Osteoblast (primary cell): ENCODE results near the gene KCNK4. TPM values are rescaled to one million over a fixed set of nuclear protein-coding genes. Genes with fewer than 3 reads are reported as not detected.
A peak's percentile ranks its signal among the peaks of the same experiment; 100 is the strongest.

Source experiments
- DNase-seq: peaks from one replicate; pipeline ENCODE4 v3.0.0; 2011; ENCODE audit warnings: low spot score, mixed read lengths; ENCODE audit not compliant: insufficient read length; ENCODE audit errors: missing footprints
- H2AFZ ChIP-seq: 2 replicates; pipeline ENCODE4 v1.6.0; 2011; ENCODE audit warnings: mild to moderate bottlenecking, low read length
- H3K27ac ChIP-seq: 2 replicates; pipeline ENCODE4 v1.5.1; 2011; ENCODE audit warnings: mild to moderate bottlenecking, low read depth, low read length, moderate library complexity
- H3K27me3 ChIP-seq: 2 replicates; pipeline ENCODE4 v1.6.0; 2012; ENCODE audit warnings: mild to moderate bottlenecking, control low read depth, inconsistent platforms, low read length, moderate library complexity; ENCODE audit not compliant: insufficient read depth
- H3K36me3 ChIP-seq: 2 replicates; pipeline ENCODE4 v1.5.1; 2011; ENCODE audit warnings: mild to moderate bottlenecking, low read length, control low read depth, moderate library complexity; ENCODE audit not compliant: insufficient read depth
- H3K4me1 ChIP-seq: 2 replicates; pipeline ENCODE4 v1.5.1; 2011; ENCODE audit warnings: mild to moderate bottlenecking, low read length, control low read depth, moderate library complexity; ENCODE audit not compliant: insufficient read depth
- H3K4me2 ChIP-seq: 2 replicates; pipeline ENCODE4 v1.6.0; 2011; ENCODE audit warnings: mild to moderate bottlenecking, low read length; ENCODE audit not compliant: insufficient read depth
- H3K4me3 ChIP-seq: fragments of 200-600 bp; sonication (generic); 3 replicates; pipeline ENCODE4 v1.5.1; 2012; ENCODE audit warnings: mild to moderate bottlenecking, low read length, inconsistent platforms; ENCODE audit not compliant: insufficient read depth
- H3K79me2 ChIP-seq: 2 replicates; pipeline ENCODE4 v1.6.0; 2012; ENCODE audit warnings: mild to moderate bottlenecking, low read length, control low read depth, inconsistent platforms; ENCODE audit not compliant: insufficient read depth
- H3K9me3 ChIP-seq: 2 replicates; pipeline ENCODE4 v1.5.1; 2011; ENCODE audit warnings: low read depth, low read length, control low read depth
- H4K20me1 ChIP-seq: 2 replicates; pipeline ENCODE4 v1.6.0; 2012; ENCODE audit warnings: mild to moderate bottlenecking, low read length, control low read depth; ENCODE audit not compliant: insufficient read depth
- CTCF ChIP-seq: IDR thresholded peaks from 2 replicates; pipeline ENCODE4 v1.5.1; 2011; ENCODE audit warnings: mild to moderate bottlenecking, low read depth, low read length, moderate library complexity; ENCODE audit errors: extremely low read depth
- total RNA-seq: library from RNA; depleted of rRNA; stranded (reverse); fragments of >200 nt; gene quantifications from 2 replicates; pipeline ENCODE4 v1.2.3, GENCODE V29; 2012

Gene KCNK4
- total RNA-seq, 1 donor: 0.36 TPM

- peak; percentile 60 for DNase-seq
- Histone ChIP-seq H3K4me2 (no peak overlapping the region), H4K20me1 (no peaks in the 10 kb centered on the region), H3K27me3 (no peaks in the 10 kb centered on the region), H2AFZ (no peak overlapping the region), H3K4me3 (no peak overlapping the region), H3K79me2 (no peaks in the 10 kb centered on the region), H3K36me3 (peaks cover 50% of the 10 kb centered on the region), H3K4me1 (peaks cover 7% of the 10 kb centered on the region), H3K27ac (peak overlapping the region; percentile 66), H3K9me3 (no peaks in the 10 kb centered on the region)
- TF ChIP-seq CTCF: no peak
Measured at GRCh38 chr11:64262271-64263002, 28.7 kb upstream of the KCNK4 start.

- no peak overlapping the region for H2AFZ ChIP-seq
- DNase-seq: peak; percentile 90
- H3K4me3 ChIP-seq: no peak overlapping the region
- H4K20me1 ChIP-seq: no peaks in the 10 kb centered on the region
- peak overlapping the region; percentile 66 for H3K27ac ChIP-seq
- H3K79me2 ChIP-seq: no peaks in the 10 kb centered on the region
- H3K36me3 ChIP-seq: peaks cover 49% of the 10 kb centered on the region
- no peak for TF ChIP-seq CTCF
- peaks cover 15% of the 10 kb centered on the region for H3K4me1 ChIP-seq
- H3K9me3 ChIP-seq: no peaks in the 10 kb centered on the region
- no peaks in the 10 kb centered on the region for H3K27me3 ChIP-seq
- H3K4me2 ChIP-seq: no peak overlapping the region
Measured at GRCh38 chr11:64263021-64263946, 27.8 kb upstream of the KCNK4 start.

GRCh38 chr11:64263947-64264317 lies 27.2 kb upstream of the KCNK4 start:
- Histone ChIP-seq H3K36me3 (peaks cover 49% of the 10 kb centered on the region), H3K79me2 (no peaks in the 10 kb centered on the region), H2AFZ (no peak overlapping the region), H3K4me3 (no peak overlapping the region), H3K27ac (no peak overlapping the region), H3K27me3 (no peaks in the 10 kb centered on the region), H4K20me1 (no peaks in the 10 kb centered on the region), H3K4me1 (peaks cover 21% of the 10 kb centered on the region), H3K4me2 (no peak overlapping the region), H3K9me3 (no peaks in the 10 kb centered on the region)
- no peak for TF ChIP-seq CTCF
- DNase-seq: peak; percentile 43

DNA sequence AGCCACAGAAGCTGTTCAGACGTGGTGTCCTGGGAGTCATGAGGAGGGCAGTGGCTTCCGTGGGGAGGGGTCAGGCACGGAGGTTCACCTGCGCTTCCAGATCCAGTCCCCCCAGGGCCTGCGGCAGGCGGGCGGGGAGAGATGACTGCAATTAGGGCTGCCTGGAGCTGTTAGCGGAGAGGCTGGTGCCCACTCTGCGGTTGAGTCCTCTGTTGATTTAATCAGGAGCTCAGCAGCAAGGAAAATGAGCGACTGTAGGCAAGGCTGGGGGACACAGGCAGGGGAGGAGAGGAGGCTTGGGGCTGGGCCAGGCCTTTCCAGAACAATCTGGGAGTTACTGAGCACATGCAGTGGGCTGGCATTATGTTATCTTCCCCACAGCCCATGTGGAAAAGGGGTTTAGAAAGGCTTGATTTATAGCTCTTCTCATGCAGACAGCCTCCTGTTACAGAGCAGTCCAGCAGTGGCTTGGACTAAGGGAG lies 26.7 kb upstream of the KCNK4 start:
- Histone ChIP-seq H4K20me1 (no peaks in the 10 kb centered on the region), H3K27me3 (no peaks in the 10 kb centered on the region), H3K79me2 (no peaks in the 10 kb centered on the region), H3K9me3 (no peaks in the 10 kb centered on the region), H3K4me3 (no peak overlapping the region), H3K4me2 (no peak overlapping the region), H3K36me3 (peaks cover 47% of the 10 kb centered on the region), H3K4me1 (peaks cover 26% of the 10 kb centered on the region), H3K27ac (no peak overlapping the region), H2AFZ (no peak overlapping the region)
- peak; percentile 86 for DNase-seq
- TF ChIP-seq CTCF: no peak
